CD4-positive, alpha-beta T cell treated with Interleukin-17A for 1 hour (primary cell): ENCODE data around the gene PUS7.
"Not testable (repeated sequence)": the region's sequence is repeated elsewhere in the genome, so short reads cannot be mapped to it uniquely, and the experiment has no call there.

Experiments used
- DNase-seq: peaks from one replicate; pipeline ENCODE4 v3.0.0-alpha.2; 2020

PUS7 gene

DNA sequence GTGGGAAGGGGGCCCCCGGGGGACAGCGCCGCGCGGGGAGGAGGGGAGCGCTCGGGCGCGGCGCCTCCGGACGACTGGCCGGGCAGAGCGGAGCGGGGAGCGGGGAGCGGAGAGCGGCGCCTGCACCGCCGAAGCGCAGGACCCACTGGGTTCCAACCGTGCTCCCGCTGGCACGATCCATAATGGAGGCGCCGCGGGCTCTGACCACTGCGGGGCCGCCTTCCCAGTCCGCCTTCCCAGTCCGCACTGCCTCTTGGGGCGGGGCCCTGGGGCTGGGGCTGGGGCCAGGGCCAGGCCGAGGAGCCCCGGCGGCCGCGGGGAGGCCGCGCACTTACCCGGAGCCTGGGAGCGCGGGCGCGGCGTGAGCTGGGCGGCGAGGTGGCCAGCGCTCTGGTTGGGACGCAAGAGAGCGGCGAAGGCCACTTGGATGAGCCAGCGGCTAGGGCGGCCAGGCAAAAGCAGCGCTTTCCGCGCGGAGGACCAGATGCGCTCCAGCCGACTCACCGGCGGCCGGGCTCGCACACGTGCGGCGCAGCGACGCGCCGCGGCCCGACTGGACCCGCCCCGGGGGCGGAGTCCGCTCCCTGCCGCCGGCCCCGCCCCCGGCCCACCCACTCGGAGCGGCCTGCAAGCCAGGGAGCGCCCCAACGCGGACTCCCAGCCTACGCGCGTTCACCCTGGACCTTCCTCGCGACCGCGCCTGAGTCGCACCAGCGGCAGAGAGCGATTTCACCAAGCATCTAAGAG is at the start of gene PUS7:
PUS7 (minus strand) TSS at position 555 of the 747 bp plus-strand sequence. CDS start 13,759 bp downstream, outside the sequence.
- peak; percentile 84 for DNase-seq

DNA sequence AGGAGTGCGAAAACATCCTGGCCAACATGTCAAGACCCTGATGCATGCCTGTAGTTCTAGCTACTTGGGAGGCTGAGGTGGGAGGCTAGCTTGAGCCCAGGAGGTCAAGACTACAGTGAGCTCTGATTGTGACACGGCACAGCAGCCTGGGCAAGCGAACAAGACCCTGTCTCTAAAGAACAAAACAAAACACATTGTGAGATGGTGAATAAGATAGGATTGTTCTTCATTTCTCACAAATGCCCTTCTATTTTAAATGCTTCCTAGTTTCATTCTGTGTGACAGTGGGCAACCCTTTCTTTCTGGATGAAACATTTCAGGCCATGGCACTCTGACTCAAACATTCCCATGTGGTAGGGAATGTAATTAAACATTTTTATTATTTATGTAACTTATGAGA is 45.8 kb upstream of the PUS7 start:
- no peak for DNase-seq

DNA sequence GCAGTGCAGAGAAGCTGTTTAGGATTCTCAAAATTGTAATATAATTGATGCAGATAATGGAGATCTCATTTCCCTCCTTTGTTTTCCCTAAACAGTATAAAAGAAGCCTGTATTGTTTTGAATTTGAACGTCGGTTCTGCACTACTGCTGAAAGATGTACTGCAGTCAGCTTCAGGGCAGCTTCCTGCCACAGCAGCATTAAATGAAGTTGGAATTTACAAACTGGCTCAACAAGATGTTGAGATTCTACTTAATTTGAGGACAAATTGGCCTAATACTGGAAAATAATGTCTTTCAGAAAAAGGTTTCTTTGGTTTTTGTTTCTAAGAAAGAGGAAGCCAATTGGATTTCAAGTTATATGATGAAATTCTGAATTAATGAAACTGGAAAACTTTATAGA is 45.0 kb upstream of the PUS7 start:
- DNase-seq: no peak

DNA sequence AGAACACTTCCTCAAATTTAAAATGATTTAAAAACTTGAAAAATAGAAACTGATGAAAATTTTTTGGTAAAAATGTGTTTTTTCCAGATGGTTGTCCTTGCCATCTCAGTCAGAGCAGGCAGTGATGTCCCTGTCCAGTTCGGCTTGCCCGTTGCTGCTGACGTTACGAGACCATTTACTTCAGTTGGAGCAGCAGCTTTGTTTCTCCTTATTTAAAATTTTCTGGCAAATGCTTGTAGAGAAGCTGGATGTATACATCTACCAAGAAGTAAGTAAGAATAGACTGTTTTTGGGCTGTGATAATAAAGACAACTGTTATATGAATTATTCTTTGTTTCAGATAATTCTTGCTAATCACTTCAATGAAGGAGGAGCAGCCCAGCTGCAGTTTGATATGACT is 43.1 kb upstream of the PUS7 start:
- no peak for DNase-seq

GRCh38 chr7:105559926-105560325 is 37.9 kb upstream of the PUS7 start:
- no peak for DNase-seq

DNA sequence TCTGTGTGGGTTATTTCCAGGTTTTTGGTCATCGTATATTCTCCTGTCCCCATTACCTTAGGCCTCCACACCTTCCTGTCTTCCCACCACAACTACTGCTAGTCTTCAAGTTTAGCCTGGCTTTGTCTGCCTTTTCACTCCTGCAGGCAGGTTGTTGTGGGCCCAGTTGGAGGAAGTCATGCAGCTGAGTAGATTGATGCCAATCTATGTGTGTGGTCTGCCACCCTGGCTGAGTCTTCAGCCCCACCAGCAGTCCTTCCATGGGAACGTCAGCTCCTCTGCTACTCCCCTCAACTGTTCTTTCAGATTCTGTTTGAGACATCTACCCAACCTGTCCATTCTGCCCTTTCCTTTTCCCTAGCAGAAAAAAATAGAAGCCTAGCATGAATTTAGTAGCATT is 16.3 kb upstream of the PUS7 start:
- no peak for DNase-seq

- no peak for DNase-seq
Measured at GRCh38 chr7:105532709-105533460, 10.8 kb upstream of the PUS7 start.

- peak; percentile 93 for DNase-seq
Measured at GRCh38 chr7:105531792-105532671, 10.0 kb upstream of the PUS7 start, which contains the start of gene RINT1. Gene RINT1 (plus strand): TSS chr7:105532201. CDS start chr7:105532316, 115 bp downstream.

DNA sequence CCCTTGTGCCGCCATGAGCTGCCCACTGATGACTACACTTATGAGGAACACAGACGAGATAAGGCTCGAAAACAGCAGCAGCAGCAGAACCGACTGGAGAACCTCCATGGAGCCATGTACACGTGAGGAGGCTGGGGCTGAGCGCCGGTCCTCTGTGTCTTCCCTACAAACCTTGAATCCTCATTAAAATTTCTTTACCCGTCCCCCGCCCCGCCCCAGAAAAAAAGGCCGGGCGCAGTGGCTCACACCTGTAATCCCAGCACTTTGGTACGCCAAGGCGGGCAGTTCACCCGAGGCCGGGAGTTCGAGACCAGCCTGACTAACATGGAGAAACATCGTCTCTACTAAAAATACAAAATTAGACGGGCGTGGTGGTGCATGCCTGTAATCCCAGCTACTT is 8.5 kb upstream of the PUS7 start:
- DNase-seq: no peak

GRCh38 chr7:105530126-105530525 is 8.1 kb upstream of the PUS7 start:
- no peak for DNase-seq

- DNase-seq: not testable (repeated sequence)
Measured at GRCh38 chr7:105527737-105528136, 5.7 kb upstream of the PUS7 start.

- no peak for DNase-seq
Measured at GRCh38 chr7:105524840-105525239, 2.8 kb upstream of the PUS7 start.

DNA sequence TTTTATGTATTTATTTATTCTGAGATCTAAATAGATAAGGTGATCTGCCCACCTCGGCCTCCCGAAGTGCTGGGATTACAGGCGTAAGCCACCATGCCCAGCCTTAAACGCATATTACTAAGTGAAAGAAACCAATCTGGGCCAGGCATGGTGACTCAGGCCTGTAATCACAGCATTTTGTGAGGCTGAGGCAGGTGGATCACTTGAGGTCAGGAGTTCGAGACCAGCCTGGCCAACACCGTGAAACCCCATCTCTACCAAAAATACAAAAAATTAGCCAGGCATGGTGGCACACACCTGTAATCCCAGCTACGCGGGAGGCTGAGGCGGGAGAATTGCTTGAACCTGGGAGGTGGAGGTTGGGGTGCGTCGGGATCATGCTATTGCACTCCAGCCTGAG is 2.4 kb upstream of the PUS7 start:
- DNase-seq: not testable (repeated sequence)

DNA sequence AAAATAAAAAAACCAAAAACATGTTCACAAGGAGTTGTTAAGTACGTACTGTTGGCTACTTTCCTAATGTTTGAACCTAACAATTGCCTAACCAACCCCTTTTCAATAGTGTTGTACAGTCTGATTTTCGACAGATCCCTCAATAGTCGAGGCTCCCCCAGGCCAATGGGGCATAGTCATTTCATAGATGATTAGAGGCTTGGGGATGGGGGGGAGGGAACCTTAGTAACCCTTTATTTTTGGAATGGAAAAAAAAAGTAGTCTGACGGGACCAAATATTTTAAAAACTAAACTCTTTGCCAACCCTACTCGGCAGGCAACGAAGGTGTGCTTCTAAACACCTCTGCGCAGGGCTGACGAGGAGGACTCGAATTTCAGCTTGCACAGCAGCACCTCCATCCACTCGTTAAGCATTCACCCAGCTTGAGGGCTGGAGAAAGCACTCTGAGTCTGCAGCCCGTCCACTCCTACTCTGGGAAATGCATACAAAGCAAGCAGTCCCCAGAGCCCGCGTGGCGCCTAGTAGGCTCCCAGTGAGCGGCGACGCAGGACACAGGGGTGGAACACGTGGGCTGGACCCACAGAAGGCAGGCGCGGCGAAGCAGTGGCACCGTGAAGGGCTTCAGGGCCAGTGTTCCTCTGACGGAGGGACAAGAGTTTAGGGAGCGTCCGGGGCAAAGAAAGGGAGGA is 899 bp downstream of the PUS7 start:
- DNase-seq: peak; percentile 29

GRCh38 chr7:105520620-105521019 is 1.5 kb downstream of the PUS7 start:
- DNase-seq: not testable (repeated sequence)

DNA sequence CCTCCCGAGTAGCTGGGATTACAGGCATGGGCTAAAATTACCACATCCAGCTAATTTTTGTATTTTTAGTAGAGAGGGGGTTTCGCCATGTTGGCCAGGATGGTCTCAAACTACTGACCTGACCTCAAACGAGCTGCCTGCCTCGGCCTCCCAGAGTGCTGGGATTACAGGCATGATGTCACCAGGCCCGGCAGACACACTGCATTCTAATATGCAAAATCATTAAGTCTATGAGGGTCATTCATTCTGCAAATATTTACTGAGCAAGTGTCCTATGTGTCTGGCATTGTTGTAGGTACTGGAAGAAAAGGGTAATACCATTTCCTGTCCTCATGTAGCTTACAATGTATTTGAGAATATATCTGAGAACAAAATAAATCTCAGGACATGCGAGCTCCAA is 2.7 kb downstream of the PUS7 start:
- no peak for DNase-seq

DNA sequence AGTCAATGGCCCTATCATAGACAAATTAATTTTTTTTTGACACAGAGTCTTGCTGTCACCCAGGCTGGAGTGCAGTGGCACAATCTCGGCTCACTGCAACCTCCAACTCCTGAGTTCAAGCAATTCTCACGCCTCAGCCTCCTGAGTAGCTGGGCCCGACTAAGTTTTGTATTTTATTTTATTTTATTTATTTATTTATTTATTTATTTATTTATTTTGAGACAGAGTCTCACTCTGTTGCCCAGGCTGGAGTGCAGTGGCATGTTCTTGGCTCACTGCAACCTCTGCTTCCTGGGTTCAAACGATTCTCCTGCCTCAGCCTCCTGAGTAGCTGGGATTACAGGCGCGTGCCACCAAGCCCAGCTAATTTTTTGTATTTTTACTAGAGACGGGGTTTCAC is 6.5 kb downstream of the PUS7 start:
- not testable (repeated sequence) for DNase-seq

DNA sequence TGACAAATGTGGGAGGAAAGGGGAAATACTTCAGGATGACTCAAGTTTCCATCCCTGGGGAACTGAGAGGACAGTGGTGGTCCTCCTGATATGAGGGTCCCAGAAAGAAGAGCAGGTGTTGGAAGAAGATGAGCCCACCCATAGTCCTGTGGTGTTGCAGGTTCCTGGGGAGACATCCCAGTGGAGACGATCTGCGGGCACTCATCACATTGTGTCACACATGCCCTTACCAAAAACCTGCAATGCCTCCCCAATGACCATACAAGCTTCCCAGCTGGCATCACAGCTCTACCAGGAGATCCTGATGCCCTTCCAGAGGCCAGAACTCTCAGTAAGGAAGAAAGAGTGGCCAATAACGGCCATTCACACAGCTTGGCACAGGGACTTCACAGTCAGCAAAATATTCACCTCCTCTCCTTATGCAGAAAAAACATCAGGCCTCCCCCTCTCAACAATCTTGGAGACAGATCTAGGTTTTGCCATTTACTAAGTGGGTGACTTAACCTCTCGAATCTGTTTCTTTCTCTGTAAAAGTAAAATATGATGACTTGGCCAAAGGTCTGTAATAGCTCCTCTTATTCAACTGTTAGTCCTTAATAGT is 9.0 kb downstream of the PUS7 start:
- no peak for DNase-seq

- DNase-seq: no peak
Measured at GRCh38 chr7:105512415-105512814, 9.7 kb downstream of the PUS7 start.

- no peak for DNase-seq
Measured at GRCh38 chr7:105502173-105502572, 19.9 kb downstream of the PUS7 start.

DNA sequence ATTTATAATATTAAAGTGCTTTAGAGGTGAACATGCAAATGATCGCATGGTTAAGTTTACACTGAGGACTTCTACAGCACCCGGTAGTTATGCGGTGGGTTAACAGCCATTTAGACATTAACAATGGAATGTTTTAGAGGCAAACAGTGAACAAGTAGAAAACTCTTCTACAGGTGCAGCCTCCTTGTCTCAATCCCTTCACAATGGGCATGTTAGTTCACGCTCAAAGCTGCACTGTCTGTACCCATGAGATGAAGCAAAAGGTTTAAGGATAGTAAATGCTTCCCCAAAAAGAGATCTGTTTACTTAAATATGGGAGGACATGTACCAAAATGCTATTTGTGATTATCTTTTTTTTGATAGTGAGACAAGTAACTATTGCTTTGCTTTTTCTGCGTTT is 25.1 kb downstream of the PUS7 start:
- DNase-seq: no peak

DNA sequence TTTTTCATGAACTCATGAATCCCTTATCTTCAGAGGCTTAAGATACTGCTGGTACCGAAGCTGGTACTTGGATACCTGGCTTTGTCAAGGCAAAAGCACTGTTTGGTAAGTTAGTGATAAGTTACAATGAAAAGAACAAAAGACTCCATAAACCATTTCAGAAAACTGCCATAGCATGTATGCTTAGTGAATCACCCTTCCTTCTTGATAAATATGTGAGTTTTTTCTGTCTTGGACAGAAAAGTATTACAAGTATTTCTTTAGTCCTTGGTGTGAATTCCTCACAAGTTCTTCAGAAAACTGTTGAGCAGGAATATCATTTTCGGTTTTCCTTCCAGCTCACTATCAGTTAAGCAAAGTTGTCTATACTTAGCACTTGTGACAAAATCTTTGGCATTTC is 25.6 kb downstream of the PUS7 start:
- DNase-seq: no peak
